K562 (cell line): ENCODE results near the gene BBOX1. TPM values are rescaled to one million over a fixed set of nuclear protein-coding genes. Genes with fewer than 3 reads are reported as not detected.

ENCODE experiments used
- ATAC-seq: fragments of 200-7000 bp; cut with Tn5 transposase; 3 replicates; pipeline ENCODE4 v1.9.1; 2020; ENCODE audit warnings: moderate library complexity
- BruUV-seq: library from RNA; stranded (reverse); fragments of 400-500 nt; replicated peaks from 2 replicates; lab custom pipeline; 2021; lab: Mats Ljungman, UMichigan
- CTCF ChIA-PET: fragments of 300-600 bp; formaldehyde crosslinking; extraction: SDS; loops from one replicate; lab custom pipeline; 2021; ENCODE audit warnings: low intra/inter-chr PET ratio; lab: Yijun Ruan, JAX
- POLR2A ChIA-PET: fragments of 300-600, 350-650 bp; sonication (Branson Sonifier 250); formaldehyde crosslinking; extraction: SDS; loops from one replicate; lab custom pipeline; 2021; ENCODE audit warnings: antibody characterized with exemption, inconsistent platforms; lab: Yijun Ruan, JAX
- DNase-seq, 4 experiments: peaks; one replicate each; pipeline versions ENCODE4 v3.0.0 to v3.0.0-alpha.2; 2011 to 2018; ENCODE audit warnings: low spot score in 3 of 4, mixed read lengths in 3 of 4; ENCODE audit errors: extremely low read depth in 1 of 4
- FAIRE-seq: peaks from 2 replicates; lab custom pipeline; 2011; peaks lifted over from hg19 to GRCh38; lab: Jason Lieb, UNC
- H2AFZ ChIP-seq: 2 replicates; pipeline ENCODE4 v1.6.0; 2011; ENCODE audit warnings: low read depth, low read length, control low read depth, inconsistent platforms
- H3K27ac ChIP-seq: fragments of 200-600 bp; 3 replicates; pipeline ENCODE4 v1.8.0; 2011; ENCODE audit warnings: low read depth, mild to moderate bottlenecking, control low read depth, inconsistent platforms, low read length, moderate library complexity, mixed read lengths; ENCODE audit errors: extremely low read depth
- H3K27me3 ChIP-seq, 2 experiments: fragments of 300-600 bp in 1 of 2; 2 replicates in 1 of 2; 3 replicates in 1 of 2; pipeline versions ENCODE4 v1.6.0 to v1.8.0; 2011; ENCODE audit warnings: inconsistent platforms in 2 of 2, low read length in 2 of 2, mild to moderate bottlenecking in 1 of 2, mixed read lengths in 1 of 2, moderate library complexity in 1 of 2; ENCODE audit not compliant: control insufficient read depth in 2 of 2, insufficient read depth in 2 of 2
- H3K36me3 ChIP-seq: fragments of 300-600 bp; 3 replicates; pipeline ENCODE4 v1.8.0; 2011; ENCODE audit warnings: mild to moderate bottlenecking, low read length, inconsistent platforms; ENCODE audit not compliant: control insufficient read depth, insufficient read depth
- H3K4me1 ChIP-seq, 2 experiments: fragments of 200-600 bp in 1 of 2; replicated peaks in 1 of 2; 2 replicates in 1 of 2; 3 replicates in 1 of 2; pipeline versions ENCODE4 v1.5.1 to v1.8.0; 2011; ENCODE audit warnings: inconsistent platforms in 2 of 2, low read length in 2 of 2, mild to moderate bottlenecking in 1 of 2, mixed read lengths in 1 of 2, moderate library complexity in 1 of 2; ENCODE audit not compliant: control insufficient read depth in 2 of 2, insufficient read depth in 2 of 2
- H3K4me2 ChIP-seq: 2 replicates; pipeline ENCODE4 v1.6.1; 2011; ENCODE audit warnings: low read length, control low read depth, inconsistent platforms, mixed read lengths; ENCODE audit not compliant: insufficient read depth
- H3K4me3 ChIP-seq: fragments of 200-600 bp; sonication (generic), shearing (Covaris generic); 2 replicates; pipeline ENCODE4 v1.5.1; 2016; ENCODE audit warnings: control low read depth, inconsistent platforms
- H3K79me2 ChIP-seq: fragments of 200-600 bp; 3 replicates; pipeline ENCODE4 v1.8.0; 2011; ENCODE audit warnings: low read length, inconsistent platforms; ENCODE audit not compliant: control insufficient read depth, insufficient read depth
- H3K9ac ChIP-seq, 2 experiments: 2 replicates each; pipeline versions ENCODE4 v1.6.0 to v1.6.1; 2011; ENCODE audit warnings: low read depth in 2 of 2, low read length in 2 of 2, control low read depth in 1 of 2, inconsistent platforms in 1 of 2, mild to moderate bottlenecking in 1 of 2, mixed read lengths in 1 of 2; ENCODE audit not compliant: insufficient read depth in 1 of 2
- H3K9me1 ChIP-seq: one replicate; pipeline ENCODE4 v1.6.0; 2011; ENCODE audit warnings: inconsistent platforms, mild to moderate bottlenecking, low read length, moderate library complexity; ENCODE audit not compliant: control insufficient read depth, insufficient read depth
- H3K9me3 ChIP-seq: replicated peaks from 2 replicates; pipeline ENCODE4 v1.5.1; 2011; ENCODE audit warnings: low read depth, low read length, inconsistent platforms; ENCODE audit not compliant: control insufficient read depth, insufficient read depth
- H4K20me1 ChIP-seq: replicated peaks from 2 replicates; pipeline ENCODE4 v1.6.1; 2011; ENCODE audit warnings: low read length, inconsistent platforms, mixed read lengths; ENCODE audit not compliant: control insufficient read depth, insufficient read depth
- IRF1 ChIP-seq: sonication (generic); formaldehyde crosslinking; IDR thresholded peaks from 2 replicates; pipeline ENCODE4 v1.8.0; 2022; ENCODE audit warnings: missing genetic modification reagents, mild to moderate bottlenecking, borderline replicate concordance
- KLF10 ChIP-seq: fragments of 250-450 bp; sonication (Bioruptor Pico); IDR thresholded peaks from 2 replicates; pipeline ENCODE4 v1.6.1; 2021; ENCODE audit warnings: matching md5 sums
- PCBP2 ChIP-seq: fragments of 200-400 bp; formaldehyde crosslinking; IDR thresholded peaks from 2 replicates; pipeline ENCODE4 v1.6.1; 2018; ENCODE audit warnings: low read length, low read depth, mild to moderate bottlenecking, moderate library complexity; ENCODE audit not compliant: poor library complexity, severe bottlenecking
- ZSCAN32 ChIP-seq: fragments of 450-650 bp; formaldehyde crosslinking; IDR thresholded peaks from 2 replicates; pipeline ENCODE4 v1.4.0; 2020; ENCODE audit warnings: mild to moderate bottlenecking, moderate library complexity
- WGBS: fragments of 100-300 bp; shearing (Covaris generic); methylation state at CpG from one replicate; pipeline ENCODE4 v1.1.6; 2016; ENCODE audit warnings: low coverage, mixed read lengths; ENCODE audit not compliant: insufficient coverage; ENCODE audit errors: missing lambda C conversion rate; 5-methylcytosine and 5-hydroxymethylcytosine counted together
- in situ Hi-C: fragments of 300-500 bp; cut with MboI; formaldehyde crosslinking; loops from 4 replicates; pipeline ENCODE4 v1.15.0; 2018; ENCODE audit warnings: inconsistent platforms, mixed read lengths
- intact Hi-C: fragments of 100-400 bp; cut with micrococcal nuclease; formaldehyde crosslinking; loops from 2 replicates; pipeline ENCODE4 v1.14.2; 2022
- polyA plus RNA-seq, 8 experiments: library from polyadenylated mRNA; depleted of rRNA in 4 of 8; stranded (reverse) in 5 of 8; unstranded in 3 of 8; fragments of >200 nt; fragmentation: Nextera tagmentation in 2 of 8; fragmentation: Illumina TruSeq in 1 of 8; extraction: Ambion mirVana in 2 of 8; extraction: Trizol in 1 of 8; gene quantifications; 2 replicates each; pipeline versions ENCODE4 v1.2.1 to v1.2.3, GENCODE V29; 2011 to 2014; ENCODE audit warnings: inconsistent platforms in 1 of 8, missing spikeins in 1 of 8
- total RNA-seq, 7 experiments: library from RNA; depleted of rRNA in 6 of 7; stranded (reverse); fragments of >200 nt in 6 of 7; fragmentation: Illumina TruSeq in 2 of 7; extraction: Trizol in 2 of 7; gene quantifications; 2 replicates each; pipeline versions ENCODE4 v1.2.1 to v1.2.3, GENCODE V29; 2011 to 2021; ENCODE audit warnings: low replicate concordance in 1 of 7

BBOX1 gene
- total and polyA plus RNA-seq, 9 of the 15 experiments (the other 6 are each of a cell fraction or from before 2014, with no cell fraction given), result not detected

GRCh38 chr11:26993965-26994457 is 46.6 kb upstream of the BBOX1 start, which contains the start of gene FIBIN:
Gene FIBIN (plus strand): TSS chr11:26994112. CDS start chr11:26994527, 415 bp downstream.
- Histone ChIP-seq H3K79me2 (no peaks in the 10 kb centered on the region), H3K4me1 (no peaks in the 10 kb centered on the region), H2AFZ (no peak within 1 kb of the TSS), H3K36me3 (no peaks in the 10 kb centered on the region), H3K27ac (no peak within 1 kb of the TSS), H3K27me3 (no peaks in the 10 kb centered on the region), H3K9ac (no peak within 1 kb of the TSS), H4K20me1 (no peaks in the 10 kb centered on the region), H3K4me3 (no peak within 1 kb of the TSS), H3K9me1 (no peaks in the 10 kb centered on the region), H3K4me2 (no peak within 1 kb of the TSS), H3K9me3 (no peaks in the 10 kb centered on the region)
- no peak for FAIRE-seq
- no TSS peak for BruUV-seq
- WGBS, result under 1% methylated on average over 21 of the region's 22 CpGs
- ChIA-PET POLR2A (no interaction called here), CTCF (no interaction called here)
- intact Hi-C loops, result no loop called here
- DNase-seq, result no peak
- TF ChIP-seq IRF1 (no peak), ZSCAN32 (CRISPR knock-in tag) (no peak), PCBP2 (no peak), KLF10 (CRISPR knock-in tag) (no peak)
- ATAC-seq, result no peak
- in situ Hi-C loops, result no loop called here

- H3K4me3 ChIP-seq, result no peak overlapping the region
- ChIA-PET POLR2A (no interaction called here), CTCF (no interaction called here)
- ATAC-seq, result no peak
- under 1% methylated on average over 14 of the region's 19 CpGs for WGBS
- H3K9me3 ChIP-seq, result no peaks in the 10 kb centered on the region
- no peak overlapping the region for H3K9ac ChIP-seq
- no peaks in the 10 kb centered on the region for H3K4me1 ChIP-seq
- intact Hi-C loops, result no loop called here
- BruUV-seq, result no TSS peak
- FAIRE-seq, result no peak
- no peak overlapping the region for H3K4me2 ChIP-seq
- in situ Hi-C loops, result no loop called here
- H3K9me1 ChIP-seq, result no peaks in the 10 kb centered on the region
- no peaks in the 10 kb centered on the region for H3K79me2 ChIP-seq
- no peak overlapping the region for H2AFZ ChIP-seq
- no peaks in the 10 kb centered on the region for H3K27me3 ChIP-seq
- no peaks in the 10 kb centered on the region for H4K20me1 ChIP-seq
- no peak for DNase-seq
- no peaks in the 10 kb centered on the region for H3K36me3 ChIP-seq
- H3K27ac ChIP-seq, result no peak overlapping the region
Observed at GRCh38 chr11:26994631-26995095, 46.0 kb upstream of the BBOX1 start.
